Activated naive CD4-positive, alpha-beta T cell (primary cell): Measurements from ENCODE around the gene TGM6.

ENCODE experiments used
- DNase-seq, 4 experiments: peaks; one replicate each; lab custom pipeline; 2025; lab: John Stamatoyannopoulos, UW

Gene TGM6

DNA sequence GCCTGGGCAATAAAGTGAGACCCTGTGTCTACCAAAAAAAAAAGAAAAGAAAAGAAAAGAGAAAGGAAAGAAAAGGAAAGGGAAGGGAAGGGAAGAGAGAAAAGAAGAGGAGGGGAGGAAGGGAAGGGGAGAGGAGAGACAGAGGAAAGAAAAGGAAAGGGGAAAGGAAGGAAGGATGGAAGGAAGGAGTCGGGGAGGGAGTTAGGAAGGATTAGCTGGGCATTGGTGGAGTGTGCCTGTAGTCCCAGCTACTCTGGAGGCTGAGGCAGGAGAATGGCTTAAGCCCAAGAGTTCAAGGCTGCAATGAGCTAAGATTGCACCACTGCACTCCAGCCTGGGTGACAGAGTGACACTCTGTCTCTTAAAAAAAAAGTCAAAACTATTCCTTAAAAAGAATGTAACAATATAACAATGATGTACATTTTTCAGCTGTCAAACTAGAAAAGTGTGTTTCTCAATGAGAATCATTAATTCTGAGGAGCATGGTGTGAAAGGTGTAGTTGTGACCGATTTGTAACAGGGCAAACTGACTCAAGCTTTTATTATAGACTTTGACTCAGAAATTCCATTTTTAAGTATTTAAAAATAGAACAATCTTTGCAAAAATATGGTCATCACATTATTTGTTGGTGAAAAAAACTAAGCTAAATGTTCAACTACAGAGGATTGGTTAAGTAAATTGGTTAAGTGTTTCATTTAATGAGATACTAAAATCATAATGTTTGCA, 75.2 kb downstream of the TGM6 start:
- no peak for DNase-seq

- no peak for DNase-seq
These were observed 78.3 kb downstream of the TGM6 start for GRCh38 chr20:2458919-2459499.

- DNase-seq: no peak
These were observed 79.5 kb downstream of the TGM6 start for GRCh38 chr20:2459981-2460751.

DNA sequence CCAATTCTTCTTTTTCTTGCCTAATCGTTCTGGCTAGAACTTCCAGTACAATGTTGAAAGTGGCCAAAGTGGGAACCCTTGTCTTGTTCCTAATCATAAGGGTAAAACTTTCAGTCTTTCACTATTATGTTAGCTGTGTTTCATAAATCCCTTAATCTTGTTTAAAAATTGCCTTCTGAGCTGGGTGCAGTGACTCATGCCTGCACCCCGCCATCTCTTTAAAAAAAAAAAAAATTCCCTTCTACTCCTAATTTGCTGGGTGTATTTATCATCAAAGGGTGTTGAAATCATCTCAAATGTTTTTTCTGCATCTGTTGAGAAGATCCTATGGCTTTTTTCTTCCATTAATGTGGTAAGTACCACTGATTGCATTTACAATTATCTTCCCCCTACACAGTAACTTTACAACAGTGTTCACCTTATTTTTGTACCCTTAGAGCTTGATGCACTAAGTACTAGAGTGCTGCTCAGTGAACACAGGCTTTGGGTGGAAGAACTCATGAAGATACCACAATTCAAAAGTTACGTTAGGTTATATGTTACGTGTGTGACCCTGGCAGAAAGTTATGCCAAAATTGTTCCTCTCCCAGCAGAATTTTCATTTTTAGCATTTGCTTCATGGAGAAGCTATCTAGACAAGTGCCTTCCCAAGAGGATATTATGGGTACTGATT, 80.2 kb downstream of the TGM6 start:
- no peak for DNase-seq

DNA sequence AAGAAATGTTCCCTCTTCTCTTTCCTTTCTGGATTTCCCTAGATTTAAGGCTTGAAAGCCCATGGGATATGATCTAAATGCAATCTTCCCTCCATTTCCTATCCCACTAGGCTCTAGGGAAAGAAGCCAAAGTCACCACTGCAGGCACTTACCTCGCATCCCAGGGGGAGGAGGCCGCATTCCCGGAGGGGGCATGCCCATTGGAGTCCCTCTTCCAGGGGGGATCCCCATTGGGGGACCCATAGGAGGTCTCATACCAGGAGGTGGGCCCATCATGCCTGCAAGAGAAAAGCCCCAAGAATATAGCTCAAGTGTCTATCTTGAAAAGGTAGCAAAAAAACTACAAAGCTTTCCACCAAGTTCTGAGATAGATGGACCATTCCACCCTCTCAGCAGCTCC, 81.8 kb downstream of the TGM6 start:
- no peak for DNase-seq

GRCh38 chr20:2463616-2464365, 83.1 kb downstream of the TGM6 start:
- DNase-seq: no peak

DNA sequence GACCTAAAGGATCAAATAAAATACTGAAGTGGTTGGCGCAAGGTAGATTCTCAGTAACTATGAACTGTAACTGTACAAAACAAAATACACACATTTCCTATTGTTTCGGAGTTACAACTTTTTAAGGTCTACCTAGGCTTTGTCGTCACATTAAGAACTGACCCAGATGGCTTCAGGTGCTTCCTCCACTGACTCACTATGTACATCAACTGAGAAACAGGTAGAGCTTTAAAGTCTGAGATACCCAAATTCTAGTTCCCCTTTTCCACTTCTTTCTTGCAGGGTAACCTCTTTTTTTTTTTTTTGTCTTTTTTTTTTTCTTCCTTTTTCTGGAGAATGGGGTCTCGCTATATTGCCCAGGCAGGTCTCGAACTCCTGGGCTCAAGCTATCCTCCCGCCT, 84.4 kb downstream of the TGM6 start:
- DNase-seq: no peak

DNA sequence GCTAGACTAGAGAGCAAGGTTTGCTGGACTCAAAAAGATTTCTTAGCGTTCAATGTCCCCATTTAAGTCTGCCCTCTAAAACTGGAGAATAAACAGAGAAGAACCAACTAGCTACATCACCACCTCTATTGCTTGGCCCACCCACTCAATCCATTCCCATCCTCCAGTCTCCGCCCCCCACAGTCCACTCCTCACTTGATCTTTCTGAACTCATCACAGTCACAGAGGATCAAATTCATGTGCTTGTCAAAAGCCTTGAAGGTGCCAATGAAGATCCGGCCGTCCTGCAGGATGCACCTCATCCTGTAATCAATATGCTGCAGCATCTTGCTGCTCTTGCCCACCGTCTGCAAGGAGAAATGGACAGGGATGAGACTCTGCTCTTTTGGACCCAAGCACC, 86.7 kb downstream of the TGM6 start:
- no peak for DNase-seq

- no peak for DNase-seq
These were observed 88.1 kb downstream of the TGM6 start for GRCh38 chr20:2468581-2469407.

GRCh38 chr20:2469991-2470422, 89.3 kb downstream of the TGM6 start:
- peak in 2 of 4 experiments; percentile 49 to 52 for DNase-seq

GRCh38 chr20:2470423-2471193, 89.9 kb downstream of the TGM6 start, which contains the start of gene SNRPB:
TSS of gene SNRPB (minus strand) at chr20:2470789. CDS start at chr20:2470690, 99 bp downstream.
- DNase-seq: peak; percentile 82 to 95 (median 92)

DNA sequence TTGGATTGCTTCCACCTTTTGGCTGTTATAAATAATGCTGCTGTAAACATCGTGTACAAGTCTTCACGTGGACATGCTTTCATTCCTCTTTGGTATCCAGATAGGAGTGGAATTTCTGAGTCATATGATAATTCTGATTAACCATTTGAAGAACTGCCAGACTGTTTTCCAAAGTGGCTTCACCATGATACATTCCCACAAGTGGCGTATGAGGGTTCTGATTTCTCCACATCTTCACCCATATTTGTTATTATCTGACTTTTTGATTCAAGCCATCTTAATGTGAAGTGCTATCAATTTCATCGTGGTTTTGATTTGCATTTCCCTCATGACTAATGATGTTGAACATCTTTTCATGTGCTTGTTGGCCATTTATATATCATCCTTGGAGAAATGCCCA, 92.8 kb downstream of the TGM6 start:
- no peak for DNase-seq

- no peak for DNase-seq
These were observed 95.4 kb downstream of the TGM6 start for GRCh38 chr20:2475850-2476741.

GRCh38 chr20:2476742-2477615, 96.3 kb downstream of the TGM6 start:
- no peak for DNase-seq

DNA sequence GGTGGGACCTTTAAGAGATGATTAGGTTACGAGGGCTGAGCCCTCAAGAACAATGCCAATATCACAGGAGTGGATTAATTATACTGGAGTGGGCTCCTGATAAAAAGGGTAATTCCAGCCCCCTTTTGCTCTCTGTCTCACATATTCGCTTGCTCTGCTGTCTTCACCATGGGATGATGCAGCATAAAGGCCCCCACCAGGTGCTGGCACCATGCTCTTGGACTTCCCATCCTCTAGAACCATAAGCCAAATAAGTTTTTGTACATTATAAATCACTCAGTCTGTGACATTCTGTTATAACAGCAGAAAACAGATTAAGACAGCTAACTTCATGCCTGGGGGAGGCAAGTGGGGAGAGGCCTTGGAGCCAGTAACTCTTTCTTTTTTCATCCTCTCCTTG, 99.7 kb downstream of the TGM6 start:
- no peak for DNase-seq
